ENCODE data around the gene PRODH2.
"Not testable (repeated sequence)": the region's sequence is repeated elsewhere in the genome, so short reads cannot be mapped to it uniquely, and the experiment has no call there.

Gene PRODH2

GRCh38 chr19:35796645-35797542, 15.8 kb downstream of the PRODH2 start:
- DNase-seq (ENCODE audit: low read depth) = no peak

- not testable (repeated sequence) for DNase-seq (ENCODE audit: low read depth)
Measured at GRCh38 chr19:35795564-35795963, 17.1 kb downstream of the PRODH2 start.

DNA sequence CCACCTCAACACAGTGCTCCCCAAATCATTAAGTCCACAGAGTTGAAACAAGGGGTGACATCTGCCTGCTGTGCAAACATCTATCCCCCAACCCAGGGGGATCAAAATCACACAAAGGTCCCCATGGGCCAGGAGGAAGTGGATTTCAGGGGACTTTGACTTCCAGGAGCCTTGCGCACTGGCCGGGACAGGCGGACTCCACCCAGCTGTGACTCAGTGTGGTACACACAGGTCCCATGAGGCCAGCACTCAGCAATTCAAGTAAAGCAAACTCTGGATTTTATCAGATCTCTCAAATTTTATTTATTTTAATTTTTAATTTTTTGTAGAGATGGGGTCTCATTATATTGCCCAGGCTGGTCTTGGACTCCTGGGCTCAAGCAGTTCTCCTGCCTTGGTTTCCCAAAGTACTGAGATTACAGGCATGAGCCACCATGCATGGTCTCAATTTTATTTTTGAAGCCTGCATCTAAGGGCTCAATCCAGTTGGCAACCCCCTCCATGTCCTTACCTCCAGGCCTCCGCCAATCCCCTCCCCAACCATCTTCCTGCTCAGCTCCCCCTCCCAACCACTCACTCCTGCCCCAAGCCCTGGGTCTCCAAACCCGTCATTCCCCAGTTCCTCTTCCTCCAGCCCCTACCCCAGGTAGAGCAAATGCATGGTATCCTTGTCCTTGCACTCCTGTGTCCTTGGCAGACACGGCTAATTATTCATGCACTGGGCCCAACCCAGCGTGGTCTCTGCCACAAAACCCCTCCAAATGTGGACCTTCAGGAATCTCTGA, 19.1 kb downstream of the PRODH2 start:
- DNase-seq (ENCODE audit: low read depth) = no peak

DNA sequence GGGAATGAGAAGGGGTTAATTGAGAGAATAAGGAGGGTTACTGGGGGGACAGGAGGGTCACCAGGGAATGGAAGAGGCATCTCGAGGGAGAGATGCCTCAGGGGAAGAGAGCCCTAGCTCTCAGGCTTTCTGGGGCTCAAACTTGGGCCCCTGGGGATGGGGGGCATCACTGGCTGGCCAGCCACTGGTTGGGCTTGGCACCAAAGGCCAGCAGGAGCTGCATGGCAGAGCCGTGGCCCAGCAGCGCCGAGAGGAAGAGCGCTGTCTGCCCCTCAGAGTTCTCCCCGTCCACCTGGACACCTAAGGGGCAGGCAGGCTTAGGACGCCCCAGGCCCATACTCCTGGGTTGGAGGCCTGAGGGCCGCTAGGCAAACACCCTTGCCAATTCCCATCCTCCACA, 19.8 kb downstream of the PRODH2 start:
- no peak for DNase-seq (ENCODE audit: low read depth)

- no peak for DNase-seq (ENCODE audit: low read depth)
Measured at GRCh38 chr19:35792312-35792711, 20.3 kb downstream of the PRODH2 start.

DNA sequence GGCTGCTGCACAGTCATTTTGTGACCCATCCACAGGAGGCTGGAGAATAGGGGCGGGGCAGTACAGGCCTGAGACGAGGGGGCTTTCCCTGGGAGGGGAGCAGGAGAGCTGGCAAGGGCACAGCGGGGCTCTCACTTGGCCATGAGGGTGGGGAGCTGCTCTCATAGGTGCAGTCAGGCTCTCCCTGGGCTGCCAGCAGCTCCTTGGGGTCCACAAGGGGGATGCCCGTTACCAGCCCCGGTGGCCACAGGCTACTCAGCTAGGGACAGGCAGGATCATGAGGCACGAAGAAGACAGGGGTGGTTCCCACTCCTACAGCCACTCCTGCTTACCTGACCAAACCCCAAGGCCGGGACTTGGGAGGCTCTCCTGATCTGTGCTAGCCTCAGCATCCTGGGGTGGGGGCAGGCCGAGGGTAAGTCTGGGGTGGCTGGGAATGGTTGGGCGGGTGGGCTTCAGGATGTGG, 20.8 kb downstream of the PRODH2 start:
- no peak for DNase-seq (ENCODE audit: low read depth)

DNA sequence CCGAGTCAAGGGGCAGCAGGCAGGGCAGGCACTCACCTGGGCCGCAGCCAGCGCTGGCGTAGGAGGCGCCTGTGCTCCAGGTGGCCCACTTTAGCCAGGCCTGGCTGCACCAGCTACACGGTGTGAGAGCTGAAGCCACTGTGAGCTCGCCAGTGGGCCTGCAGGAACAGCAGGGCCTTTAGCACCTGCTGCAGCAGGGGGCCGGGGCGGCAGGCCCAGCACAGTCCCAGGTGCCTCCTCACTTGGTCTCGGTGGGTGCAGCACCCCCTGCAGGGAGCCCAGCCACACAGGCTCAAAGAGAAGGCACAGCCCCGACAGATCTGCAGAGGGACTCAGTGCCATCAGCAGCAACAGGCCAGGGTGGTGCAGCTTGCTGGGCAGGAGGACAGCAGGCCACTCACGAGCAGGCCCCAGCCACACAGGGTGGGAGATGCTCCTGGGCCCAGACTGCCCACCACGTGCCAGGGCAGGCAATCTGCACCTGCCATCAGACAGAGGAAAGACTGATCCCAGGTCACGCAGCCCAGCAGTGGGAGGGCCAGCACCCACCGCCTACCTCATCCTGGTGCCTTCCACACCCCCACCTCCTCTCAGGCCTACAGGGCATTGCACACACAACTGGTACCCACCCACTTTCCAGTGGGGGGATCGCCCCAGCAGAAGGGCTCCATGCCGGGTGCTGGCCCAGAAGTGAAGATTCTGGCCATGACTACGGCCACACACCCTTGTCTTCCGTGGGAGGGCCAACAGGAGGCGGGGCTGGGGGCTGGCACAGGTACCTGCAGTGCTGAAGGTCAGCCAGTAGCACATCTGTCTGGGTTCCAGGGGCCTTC, 21.4 kb downstream of the PRODH2 start:
- no peak for DNase-seq (ENCODE audit: low read depth)

- DNase-seq (ENCODE audit: low read depth) = no peak
Measured at GRCh38 chr19:35789978-35790944, 22.4 kb downstream of the PRODH2 start.

- DNase-seq (ENCODE audit: low read depth) = no peak
Measured at GRCh38 chr19:35789195-35789977, 23.3 kb downstream of the PRODH2 start.

DNA sequence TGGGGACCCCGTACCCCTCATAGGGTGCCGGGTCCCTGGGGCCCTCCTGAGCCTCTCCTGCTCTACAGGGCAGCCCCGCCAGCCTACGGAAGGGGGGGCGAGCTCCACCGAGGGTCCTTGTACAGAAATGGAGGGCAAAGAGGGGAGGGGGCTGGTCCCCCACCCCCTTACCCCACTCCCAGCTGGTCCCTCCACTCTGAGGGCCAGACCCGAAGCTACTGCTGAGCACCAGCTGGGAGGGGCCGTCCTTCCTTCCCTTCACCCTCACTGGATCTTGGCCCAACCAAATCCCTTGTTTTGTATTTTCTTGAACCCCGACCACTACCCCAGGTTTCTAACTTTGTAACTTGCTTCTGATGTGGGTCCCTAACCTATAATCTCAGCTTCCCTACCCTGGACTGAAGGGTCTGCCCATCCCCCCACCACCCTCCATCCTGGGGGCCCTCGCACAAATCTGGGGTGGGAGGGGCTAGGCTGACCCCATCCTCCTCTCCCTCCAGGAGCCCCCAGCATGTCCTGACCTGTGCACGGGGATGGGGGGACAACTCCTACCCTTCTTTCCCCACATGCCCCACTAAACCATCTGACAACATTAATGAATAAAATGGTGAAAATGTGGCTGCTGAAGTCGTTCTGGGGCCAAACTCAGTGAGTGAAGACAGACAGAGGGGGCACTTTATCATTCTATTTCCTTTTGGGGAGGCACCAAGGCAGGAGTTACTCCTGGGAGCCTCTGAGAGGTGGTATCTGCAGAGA, 24.3 kb downstream of the PRODH2 start:
- DNase-seq (ENCODE audit: low read depth) = no peak

DNA sequence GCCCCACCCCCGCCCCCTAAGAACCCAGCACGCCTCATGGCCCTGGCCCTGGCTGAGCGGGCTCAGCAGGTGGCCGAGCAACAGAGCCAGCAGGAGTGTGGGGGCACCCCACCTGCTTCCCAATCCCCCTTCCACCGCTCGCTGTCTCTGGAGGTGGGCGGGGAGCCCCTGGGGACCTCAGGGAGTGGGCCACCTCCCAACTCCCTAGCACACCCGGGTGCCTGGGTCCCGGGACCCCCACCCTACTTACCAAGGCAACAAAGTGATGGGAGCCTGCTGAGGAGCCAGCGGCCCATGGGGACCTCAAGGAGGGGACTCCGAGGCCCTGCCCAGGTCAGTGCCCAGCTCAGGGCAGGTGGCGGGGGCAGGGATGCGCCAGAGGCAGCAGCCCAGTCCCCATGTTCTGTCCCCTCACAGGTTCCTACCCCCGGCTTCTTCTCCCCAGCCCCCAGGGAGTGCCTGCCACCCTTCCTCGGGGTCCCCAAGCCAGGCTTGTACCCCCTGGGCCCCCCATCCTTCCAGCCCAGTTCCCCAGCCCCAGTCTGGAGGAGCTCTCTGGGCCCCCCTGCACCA, 25.3 kb downstream of the PRODH2 start:
- no peak for DNase-seq (ENCODE audit: low read depth)

GRCh38 chr19:35786299-35787160, 26.1 kb downstream of the PRODH2 start:
- DNase-seq (ENCODE audit: low read depth) = no peak

DNA sequence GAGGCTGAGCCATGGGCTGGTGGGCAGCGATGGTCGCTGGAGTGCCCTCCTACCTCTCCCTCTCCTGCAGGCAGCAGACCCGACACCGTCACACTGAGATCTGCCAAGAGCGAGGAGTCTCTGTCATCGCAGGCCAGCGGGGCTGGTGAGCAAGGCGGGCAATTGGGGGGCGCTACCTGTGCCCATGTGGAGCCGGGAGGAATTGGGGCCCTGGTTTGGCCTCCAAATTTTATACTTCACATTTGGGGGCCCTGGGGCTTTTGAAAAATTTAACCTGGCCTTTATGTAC, 27.4 kb downstream of the PRODH2 start:
- no peak for DNase-seq (ENCODE audit: low read depth)

DNA sequence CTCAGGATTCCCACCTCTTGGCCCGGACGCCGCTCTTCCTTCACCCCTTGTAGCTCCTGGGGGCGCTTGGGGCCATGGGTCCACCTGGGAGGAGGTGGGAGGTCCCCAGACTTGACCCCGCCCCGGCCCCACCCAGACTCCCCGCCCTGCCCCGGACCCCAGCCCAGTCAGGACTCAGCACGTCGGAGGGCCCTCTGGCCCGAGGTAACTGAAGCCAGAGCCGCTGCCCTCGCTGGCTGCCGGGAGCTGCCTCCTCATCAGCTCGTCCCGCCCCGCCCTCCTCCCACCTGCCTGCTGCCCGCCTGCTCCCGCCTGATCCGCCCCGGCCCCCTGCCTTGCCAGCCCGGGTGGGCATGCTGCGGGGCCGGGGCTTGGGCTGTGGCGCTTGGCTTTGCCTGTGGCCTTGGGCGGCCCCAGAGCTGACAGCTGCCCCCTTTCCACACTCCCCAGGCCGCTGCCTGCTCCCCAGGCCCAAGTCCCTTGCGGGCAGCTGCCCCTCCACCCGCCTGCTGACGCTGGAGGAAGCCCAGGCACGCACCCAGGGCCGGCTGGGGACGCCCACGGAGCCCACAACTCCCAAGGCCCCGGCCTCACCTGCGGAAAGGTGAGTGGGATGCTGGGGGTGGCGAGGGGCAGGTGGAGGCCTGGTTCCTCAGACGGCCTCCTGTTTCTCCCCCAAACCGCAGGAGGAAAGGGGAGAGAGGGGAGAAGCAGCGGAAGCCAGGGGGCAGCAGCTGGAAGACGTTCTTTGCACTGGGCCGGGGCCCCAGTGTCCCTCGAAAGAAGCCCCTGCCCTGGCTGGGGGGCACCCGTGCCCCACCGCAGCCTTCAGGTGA, 27.9 kb downstream of the PRODH2 start:
- no peak for DNase-seq (ENCODE audit: low read depth)

- DNase-seq (ENCODE audit: low read depth) = no peak
Measured at GRCh38 chr19:35783469-35784434, 28.9 kb downstream of the PRODH2 start.

GRCh38 chr19:35782589-35782988, 30.1 kb downstream of the PRODH2 start:
- no peak for DNase-seq (ENCODE audit: low read depth)

Data from T follicular helper cell (primary cell).